A204.1 (cell line): ENCODE measurements around the gene PSMC3.

Source experiments
- FAIRE-seq: peaks from 2 replicates; lab custom pipeline; 2012; peaks lifted over from hg19 to GRCh38; lab: Jason Lieb, UNC

The PSMC3 gene

DNA sequence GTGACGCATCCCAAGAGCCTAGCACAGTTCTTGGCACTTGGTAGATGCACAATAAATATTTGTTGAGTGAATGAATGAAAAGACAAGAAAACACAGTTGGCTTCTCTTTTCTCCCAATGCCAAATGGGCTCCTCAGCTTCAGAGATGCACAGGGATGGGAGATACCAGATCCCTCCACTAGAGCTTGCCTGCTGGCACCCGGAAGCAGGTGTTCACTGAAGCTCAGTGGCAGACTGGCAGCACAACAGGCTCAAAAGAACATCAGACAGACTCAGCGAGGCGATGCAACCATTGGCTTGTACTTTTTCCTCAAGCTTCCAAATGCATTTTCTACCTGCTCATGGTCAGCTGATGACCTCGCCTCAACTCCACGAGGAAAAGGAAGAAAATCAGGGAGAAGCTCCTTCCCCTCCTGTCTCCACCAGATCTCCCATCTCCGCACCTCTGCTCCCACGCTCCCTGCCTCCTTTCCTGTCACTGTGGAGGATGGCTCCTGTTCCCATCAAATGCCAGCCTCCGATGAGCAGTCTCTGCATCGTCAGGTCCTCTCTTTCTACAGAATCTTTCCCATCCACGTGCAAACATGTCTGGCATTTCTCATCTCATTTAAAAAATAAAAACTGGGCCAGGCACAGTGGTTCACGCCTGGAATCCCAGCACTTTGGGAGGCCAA lies 16.9 kb upstream of the PSMC3 start:
- no peak for FAIRE-seq

DNA sequence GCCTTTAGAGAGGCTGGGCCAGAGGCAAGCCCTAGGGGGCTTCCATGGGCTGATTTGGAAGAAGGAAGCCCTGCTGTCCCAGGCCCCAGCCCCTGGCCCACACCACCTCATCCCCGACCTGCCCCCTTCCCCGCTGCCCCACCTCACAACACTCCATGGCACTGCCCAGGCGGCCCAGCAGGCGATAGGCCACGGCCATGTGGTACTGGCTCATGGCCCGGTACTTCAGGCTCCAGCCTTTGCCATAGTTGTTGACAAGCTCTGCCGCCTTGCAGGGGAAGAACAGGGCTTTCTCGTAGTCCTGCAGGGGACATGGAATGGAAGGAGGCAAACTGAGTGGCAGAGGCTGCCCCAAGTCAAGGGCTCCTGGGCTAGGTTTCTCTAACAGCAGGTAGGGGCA lies 16.3 kb upstream of the PSMC3 start:
- FAIRE-seq: no peak

DNA sequence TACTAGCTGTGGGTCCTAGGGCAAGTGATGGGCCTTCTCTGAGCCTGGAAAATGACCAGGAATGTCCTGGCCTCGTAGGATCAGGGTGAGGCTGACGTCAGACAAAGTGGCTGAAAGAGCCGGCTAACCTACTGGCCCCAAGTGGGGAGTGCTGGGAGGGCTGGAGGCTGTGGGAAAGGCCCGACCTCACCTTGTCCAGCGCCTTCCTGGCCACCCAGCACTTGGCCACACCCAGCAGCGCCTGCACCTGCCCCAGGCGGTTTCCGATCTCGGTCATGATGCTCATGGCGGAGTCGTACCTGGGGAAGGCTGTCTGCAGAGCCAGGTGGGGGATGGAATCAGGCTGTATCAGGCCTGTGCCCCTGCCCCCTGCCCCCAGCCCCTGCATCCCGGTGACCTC lies 15.2 kb upstream of the PSMC3 start:
- no peak for FAIRE-seq

DNA sequence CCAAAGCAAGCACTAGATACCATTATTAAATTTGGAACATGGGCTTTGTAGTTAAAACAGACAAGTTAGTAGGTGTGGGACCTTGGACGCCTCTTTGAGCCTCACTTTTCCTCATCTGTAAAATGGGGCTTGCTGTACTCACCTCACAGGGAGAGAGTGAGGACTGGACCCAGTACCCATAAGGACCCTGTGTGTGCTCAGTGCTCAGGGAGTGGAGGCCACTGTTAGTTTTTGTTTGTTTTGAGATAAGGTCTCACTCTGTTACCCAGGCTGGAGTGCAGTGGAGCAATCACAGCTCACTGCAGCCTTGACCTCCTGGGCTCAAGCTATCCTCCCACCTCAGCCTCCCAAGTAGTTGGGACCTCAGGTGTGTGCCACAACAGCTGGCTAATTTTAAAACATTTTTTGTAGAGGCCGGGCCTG lies 13.8 kb upstream of the PSMC3 start:
- no peak for FAIRE-seq

DNA sequence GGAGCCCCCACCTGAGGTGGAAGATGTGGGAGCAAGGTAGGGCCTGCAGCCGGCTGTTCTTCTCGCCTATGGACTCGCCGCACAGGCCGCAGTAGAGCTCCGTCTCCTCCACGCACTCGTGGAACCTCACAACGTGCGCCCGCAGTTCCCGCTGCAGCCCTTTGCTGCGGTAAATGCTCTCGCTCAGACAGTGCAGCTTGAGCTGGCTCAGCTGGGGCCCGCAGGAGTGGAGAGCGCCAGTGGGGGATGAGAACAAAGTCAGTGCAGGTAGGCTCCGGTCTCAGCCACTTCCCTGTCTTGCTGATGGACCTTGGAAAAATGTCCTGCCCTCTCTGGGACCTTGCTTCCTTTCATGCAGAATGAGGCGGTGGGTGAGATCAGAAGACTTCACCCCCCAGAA lies 12.5 kb upstream of the PSMC3 start:
- no peak for FAIRE-seq

DNA sequence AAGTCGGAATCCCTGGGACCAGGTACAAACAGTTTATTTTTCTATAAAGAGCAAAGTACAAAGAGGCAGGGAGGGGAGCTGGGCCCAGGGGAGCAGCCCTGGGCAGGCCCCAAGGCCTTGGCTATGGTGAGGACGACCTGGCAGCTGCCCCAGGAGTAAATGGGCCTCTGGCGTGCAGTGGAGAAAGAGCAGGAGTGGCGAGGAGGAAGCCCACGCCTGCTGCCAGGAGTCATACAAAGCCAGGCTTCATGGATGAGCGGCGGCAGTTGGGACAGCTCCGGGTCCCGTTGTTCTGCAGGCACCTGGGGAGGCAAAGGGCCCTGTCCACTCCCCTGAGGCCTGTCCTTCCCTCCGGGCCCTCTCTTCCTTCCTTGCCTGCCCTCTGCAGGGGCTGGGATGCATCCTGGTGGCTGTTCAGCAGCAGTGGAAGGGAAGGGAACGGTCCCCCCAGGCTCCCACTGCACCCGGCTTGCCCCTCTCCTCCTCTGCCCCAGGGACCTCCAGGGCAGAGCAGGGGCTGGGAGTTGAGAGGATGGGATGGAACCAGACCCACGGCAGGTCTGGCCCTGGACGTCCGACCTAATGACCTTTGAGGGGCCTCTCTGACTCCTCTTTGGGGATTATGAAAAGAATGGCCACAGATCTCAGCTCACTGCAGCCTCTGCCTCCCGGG lies 11.6 kb upstream of the PSMC3 start:
- no peak for FAIRE-seq

DNA sequence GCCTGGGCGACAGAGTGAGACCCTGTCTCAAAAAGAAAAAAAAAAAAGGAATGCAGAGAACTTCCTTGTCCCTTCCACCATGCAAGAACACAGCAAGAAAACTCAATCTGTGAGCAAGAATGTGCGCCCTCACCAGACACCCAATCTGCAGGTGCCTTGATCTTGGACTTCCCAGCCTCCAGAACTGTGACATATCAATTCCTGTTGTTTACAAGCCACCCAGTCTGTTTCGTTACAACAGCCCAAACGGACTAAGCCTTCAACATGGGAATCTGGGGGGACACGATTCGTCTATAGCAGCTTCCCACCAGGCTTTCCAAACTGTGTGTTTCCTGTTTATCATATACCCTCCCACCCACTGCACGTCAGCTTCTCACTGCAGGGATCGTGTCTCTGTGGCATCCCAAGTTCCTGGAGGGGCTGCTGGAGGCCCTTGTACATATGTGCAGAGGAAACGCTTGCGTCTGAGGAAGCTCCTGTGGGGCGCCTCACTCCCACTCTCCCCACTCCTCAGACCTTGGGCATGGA lies 11.0 kb upstream of the PSMC3 start:
- FAIRE-seq: no peak

DNA sequence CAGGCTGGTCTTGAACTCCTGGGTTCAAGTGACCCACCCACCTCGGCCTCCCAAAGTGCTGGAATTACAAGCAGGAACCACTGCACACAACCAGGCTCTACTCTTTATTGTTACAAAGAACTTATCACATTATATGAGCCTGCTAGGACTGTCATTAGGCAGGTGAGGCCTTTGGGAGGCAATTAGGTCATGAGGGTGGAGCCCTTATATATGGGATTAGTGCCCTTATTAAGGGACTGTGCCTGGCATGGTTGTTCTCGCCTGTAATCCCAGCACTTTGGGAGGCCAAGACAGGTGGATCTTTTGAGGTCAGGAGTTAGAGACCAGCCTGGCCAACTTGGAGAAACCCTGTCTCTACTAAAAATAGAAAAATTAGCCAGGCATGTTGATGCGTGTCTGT lies 10.5 kb upstream of the PSMC3 start:
- FAIRE-seq: no peak

DNA sequence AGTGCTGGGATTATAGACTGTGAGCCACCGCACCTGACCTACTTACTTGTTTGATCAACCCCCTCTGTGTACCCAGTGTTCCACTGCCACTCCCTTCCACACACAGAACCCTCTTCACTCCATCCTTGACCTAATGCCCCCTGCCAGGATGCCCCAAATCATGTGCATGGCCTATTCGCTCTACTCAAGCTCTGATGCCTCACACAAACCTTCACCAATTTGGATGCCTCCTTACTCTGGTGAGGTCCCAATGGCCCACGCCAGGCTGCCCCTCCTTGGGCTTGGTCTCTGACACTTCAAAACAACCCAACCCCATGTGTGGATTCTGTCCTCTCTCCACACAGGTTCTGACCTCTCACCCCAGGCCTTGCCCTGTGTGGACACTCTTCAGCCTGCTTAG lies 9.4 kb upstream of the PSMC3 start:
- no peak for FAIRE-seq

DNA sequence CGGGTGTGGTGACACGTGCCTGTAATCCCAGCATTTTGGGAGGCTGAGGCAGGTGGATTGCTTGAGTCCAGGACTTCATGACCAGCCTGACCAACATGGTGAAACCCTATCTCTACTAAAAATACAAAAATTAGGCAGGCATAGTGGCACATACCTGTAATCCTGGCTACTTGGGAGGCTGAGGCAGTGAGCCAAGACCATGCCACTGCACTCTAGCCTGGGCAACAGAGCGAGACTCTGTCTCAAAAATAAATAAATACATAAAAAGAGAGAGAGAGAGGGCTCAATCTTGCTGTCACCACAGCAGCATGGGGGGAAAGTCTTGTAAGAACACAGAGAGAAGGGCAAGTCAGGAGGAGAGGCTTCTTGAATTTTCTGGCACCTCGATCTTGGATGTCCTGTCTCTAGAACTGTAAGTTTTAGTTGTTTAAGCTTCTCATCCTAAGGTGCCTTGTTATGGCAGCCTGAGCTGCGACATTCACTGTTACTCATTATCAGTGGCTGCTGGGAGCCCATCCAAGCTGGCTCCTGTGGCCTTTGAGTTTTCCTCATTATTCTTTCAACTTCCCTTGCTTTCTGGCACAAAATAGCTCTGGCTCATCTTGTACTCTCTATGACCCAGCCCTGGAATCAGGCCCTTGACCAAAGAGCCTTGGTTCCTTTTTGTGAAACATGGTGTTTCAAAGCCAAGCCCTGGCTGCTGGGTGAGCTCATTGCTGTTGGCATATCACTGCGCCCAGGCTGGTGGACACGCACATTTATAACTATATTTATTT lies 8.0 kb upstream of the PSMC3 start:
- no peak for FAIRE-seq

DNA sequence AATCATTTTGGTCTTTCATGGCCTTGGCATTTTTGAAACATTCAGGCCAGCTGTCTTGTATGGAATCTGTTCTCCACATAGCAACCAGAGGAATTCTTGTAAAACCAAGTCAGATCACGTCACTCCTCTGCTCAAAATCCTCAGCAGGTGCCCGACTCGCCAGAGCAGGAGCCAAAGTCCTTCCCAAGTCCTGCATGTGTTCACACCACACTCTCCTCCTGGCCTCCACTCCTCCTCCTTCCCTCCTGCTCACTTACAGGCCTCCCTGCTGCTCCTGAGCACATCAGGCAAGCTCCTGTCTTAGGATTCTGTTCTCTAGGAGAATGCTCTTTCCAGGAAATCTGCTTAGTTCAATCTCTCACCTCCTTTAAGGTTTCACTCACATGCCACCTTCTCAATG lies 6.9 kb upstream of the PSMC3 start:
- FAIRE-seq: no peak

DNA sequence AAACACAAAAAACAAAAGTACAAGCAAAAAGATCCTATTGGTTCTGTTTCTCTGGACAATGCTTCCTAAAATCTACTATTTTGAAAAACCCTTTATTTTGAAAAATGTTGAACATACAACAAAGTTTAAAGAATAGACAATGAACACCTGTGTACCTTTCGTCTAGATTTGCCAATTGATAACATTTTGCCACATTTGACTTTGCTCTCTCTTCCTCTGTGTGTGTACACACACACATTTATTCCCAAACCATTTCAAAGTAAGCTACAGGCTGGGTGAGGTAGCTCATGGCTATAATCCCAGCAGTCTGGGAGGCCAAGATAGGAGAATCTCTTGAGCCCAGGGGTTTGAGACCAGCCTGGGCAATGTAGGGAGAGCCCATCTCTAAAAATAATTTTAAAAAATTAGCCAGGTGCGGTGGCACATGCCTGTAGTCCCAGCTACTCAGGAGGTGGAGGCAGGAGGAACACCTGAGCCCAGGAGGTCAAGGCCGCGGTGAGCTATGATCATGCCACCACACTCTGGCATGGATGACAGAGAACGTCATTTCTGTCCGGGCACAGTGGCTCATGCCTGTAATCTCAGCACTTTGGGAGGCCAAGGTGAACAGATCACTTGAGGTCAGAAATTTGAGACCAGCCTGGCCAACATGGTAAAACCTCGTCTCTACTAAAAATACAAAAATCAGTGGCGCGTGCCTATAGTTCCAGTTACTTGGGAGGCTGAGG lies 5.3 kb upstream of the PSMC3 start:
- FAIRE-seq: no peak

DNA sequence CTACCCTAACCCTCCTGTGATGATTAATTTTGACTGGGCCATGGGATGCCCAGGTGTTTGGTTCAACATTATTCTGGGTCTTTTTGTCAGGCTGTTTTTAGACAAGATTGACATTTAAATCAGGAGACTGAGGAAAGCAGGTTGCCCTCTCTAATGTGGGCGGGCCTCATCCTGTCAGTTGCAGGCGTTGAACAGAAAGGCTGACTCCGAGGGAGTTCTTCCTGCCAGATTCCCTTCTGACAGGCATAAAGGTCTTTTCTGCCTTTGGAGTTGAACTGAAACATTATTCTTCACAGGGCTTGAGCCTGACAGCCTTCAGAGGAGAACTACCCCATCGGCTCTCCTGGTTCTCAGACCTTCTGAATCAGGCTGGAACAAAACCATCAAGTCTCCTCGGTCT lies 4.3 kb upstream of the PSMC3 start:
- no peak for FAIRE-seq

DNA sequence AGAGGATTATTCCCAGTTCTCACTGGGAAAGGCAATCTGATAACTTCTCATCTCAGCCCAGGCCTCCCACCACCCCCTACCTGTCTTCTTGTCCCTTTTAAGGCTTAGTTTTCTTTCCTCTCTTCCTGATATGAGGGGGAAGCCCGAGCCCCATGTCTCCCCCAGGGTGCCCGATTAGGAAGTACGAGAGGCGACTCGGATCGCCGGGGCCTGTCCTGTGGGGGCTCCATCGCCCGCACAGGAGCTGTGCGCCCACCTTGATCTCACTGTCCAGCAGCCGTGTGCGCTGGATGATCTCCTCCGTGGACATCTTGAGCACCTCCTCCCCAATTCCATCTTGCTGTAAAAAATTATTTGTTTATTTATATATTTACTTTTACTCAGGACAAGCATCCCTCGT lies 628 bp downstream of the PSMC3 start:
- FAIRE-seq: no peak

DNA sequence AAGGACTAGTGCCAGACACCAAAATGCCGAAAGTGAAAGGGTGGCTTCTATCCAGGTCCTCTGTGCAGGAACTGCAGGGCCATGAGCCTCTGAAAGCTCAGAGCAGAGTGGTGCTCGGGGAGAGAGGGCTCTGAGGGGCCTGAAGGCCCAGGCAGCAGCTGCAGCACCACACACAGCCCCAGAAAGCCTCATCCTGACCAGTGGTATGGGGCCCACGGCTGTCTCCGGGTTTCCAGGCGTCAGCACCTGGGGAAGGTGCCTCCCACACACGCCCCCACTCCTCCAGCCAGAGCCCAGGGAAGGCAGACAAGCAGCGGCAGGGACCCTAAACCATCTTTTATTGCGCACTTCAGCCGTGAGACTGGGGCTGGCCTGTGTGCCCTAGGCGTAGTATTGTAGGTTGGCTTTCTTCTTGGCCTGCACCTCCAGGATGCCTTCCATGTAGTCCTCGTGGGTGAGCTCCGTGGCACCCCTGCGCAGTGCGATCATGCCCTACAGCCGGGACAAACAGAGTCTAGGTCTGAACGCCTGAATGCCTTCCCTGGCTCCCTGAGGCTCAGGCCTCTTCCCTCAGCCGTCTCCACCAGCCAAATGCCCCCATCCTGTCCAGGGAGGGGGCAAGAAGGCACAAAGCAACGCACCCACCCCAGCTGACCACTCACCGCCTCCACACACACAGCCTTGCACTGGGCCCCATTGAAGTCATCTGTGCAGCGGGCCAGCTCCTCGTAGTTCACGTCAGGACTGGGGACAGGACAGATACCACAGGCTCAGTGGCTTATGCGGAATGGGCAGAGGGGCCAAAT lies 7.6 kb downstream of the PSMC3 start:
- no peak for FAIRE-seq

DNA sequence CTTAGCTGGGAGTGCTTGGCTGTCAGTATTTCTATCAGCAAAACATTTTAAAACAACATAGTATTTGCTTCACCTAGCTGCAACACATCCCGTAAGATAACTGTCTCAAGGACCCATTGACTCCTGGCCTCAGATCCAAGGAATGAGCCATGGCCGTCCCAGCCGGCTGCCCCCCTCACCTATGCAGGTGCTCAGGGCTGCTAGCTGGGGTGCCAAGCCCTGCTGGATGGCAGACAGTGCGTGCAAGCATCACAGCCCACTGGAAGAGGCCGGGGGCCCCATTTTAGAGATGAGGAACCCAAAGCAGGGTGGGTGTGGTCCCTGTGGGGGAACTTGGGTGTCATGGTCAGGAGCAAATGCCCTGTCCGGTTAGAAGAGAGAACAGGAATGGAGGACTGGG lies 8.5 kb downstream of the PSMC3 start:
- no peak for FAIRE-seq

DNA sequence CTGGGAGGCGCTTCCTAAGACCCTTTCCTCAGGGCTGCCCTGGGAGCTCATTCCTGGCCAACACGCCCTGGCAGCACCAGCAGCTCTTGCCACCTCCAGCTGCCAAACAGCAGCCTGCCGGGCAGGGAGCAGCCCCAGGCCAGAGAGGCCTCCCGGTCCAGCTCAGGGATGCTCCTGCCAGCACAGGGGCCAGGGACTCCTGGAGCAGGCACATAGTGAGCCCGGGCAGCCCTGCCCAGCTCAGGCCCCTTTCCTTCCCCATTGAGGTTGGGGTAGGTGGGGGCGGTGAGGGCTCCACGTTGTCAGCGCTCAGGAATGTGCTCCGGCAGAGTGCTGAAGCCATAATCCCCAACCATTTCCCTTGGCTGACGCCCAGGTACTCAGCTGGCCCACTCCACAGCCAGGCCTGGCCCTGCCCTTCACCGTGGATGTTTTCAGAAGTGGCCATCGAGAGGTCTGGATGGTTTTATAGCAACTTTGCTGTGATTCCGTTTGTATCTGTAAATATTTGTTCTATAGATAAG lies 10.2 kb downstream of the PSMC3 start:
- FAIRE-seq: no peak

DNA sequence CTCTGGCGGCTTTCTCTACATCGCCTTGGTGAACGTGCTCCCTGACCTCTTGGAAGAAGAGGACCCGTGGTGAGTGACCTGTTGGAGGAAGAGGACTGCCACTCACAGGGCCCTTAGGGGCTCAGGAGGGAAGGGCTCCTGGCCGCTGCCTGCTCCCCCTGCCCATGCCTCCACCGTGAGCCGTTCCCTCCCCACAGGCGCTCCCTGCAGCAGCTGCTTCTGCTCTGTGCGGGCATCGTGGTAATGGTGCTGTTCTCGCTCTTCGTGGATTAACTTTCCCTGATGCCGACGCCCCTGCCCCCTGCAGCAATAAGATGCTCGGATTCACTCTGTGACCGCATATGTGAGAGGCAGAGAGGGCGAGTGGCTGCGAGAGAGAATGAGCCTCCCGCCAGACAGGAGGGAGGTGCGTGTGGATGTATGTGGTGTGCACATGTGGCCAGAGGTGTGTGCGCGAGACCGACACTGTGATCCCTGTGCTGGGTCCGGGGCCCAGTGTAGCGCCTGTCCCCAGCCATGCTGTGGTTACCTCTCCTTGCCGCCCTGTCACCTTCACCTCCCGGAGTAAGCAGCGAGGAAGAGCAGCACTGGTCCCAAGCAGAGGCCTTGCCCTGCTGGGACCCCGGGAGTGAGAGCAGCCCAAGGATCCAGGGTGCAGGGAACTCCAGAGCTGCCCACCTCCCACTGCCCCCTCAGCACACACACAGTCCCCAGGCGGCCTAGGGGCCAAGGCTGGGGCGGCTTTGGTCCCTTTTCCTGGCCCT lies 11.0 kb downstream of the PSMC3 start:
- FAIRE-seq: no peak

DNA sequence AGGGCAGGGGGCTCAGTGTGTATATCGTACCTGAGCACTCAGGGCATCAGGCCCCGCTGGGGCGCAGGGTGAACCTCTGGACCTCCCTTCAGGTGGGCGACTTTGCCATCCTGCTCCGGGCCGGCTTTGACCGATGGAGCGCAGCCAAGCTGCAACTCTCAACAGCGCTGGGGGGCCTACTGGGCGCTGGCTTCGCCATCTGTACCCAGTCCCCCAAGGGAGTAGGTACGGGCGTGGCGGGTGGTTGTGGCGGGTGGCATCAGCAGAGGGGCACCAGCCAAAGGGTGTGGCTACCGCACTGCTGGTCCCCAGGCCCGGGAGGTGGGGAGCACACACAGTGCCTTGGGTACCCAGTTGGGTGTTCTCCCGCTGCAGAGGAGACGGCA lies 11.6 kb downstream of the PSMC3 start:
- FAIRE-seq: no peak

DNA sequence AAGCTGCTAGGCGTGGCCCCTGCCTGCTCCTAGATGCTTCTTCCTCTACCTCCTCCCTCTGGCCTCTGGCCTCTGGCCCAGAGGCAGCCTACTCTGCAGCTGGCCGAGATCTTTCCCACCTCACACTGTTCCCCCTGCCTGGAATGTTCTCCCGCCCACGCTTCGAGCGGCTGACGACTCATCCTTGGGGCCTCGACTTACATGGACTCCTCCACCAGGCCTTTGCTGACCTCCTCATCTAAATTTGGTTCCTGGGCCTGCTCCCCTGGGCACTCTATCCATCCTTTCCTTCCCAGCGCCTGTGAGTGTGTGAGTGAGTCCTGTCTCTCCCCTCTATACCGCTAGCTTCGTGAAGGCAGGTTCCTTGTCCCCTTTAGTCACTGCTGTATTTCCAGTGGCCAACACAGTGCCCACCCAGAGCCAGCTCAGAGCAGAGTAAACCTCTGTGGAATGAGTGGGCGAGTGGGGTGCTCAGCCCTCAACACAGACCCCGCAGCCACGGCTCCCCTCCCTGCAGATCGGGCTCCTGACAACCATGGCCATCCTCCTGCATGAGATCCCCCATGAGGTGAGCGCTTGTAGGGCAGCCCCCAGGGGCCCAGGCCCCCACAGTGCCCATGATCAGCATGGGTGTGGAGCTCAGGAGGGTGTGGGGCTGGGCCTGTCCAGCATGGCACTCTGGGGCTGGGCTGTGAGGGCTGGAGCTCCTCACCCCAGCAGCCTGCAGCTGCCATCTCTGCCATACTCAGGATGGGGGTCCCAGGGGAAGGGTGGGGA lies 12.1 kb downstream of the PSMC3 start:
- no peak for FAIRE-seq
